ENCODE data around the gene RBCK1.

DNA sequence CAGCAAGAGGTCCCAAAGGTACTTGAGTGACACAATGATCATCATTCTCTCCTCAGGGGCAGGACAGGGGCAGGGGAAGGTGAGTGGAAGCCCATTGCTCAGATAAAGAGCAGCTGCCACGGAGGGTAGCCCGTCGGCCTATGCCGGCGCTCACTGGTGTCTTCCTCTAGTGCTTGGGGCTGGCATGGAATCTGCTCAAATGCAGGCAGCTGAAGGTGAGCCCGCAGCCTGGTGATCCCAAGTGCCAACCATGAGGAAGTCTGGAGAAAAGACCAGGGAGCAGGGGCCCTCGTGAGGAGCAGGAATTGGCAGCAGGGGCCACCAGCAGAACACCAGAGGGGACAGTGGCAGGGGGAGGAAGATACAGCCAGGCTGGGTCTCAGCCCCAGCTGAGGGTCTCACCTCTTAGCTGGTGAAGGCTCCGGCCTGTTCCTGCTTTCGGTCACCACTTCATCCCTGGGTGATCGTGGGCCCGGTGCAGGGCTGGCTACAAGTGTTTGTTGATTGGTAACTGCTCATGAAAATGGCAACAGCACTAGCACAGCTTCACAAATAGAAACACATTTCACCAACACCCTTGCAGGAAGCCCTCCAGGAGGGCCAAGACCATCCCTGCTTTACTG, 24.7 kb downstream of the RBCK1 start:
- TF ChIP-seq, protein P1, sequence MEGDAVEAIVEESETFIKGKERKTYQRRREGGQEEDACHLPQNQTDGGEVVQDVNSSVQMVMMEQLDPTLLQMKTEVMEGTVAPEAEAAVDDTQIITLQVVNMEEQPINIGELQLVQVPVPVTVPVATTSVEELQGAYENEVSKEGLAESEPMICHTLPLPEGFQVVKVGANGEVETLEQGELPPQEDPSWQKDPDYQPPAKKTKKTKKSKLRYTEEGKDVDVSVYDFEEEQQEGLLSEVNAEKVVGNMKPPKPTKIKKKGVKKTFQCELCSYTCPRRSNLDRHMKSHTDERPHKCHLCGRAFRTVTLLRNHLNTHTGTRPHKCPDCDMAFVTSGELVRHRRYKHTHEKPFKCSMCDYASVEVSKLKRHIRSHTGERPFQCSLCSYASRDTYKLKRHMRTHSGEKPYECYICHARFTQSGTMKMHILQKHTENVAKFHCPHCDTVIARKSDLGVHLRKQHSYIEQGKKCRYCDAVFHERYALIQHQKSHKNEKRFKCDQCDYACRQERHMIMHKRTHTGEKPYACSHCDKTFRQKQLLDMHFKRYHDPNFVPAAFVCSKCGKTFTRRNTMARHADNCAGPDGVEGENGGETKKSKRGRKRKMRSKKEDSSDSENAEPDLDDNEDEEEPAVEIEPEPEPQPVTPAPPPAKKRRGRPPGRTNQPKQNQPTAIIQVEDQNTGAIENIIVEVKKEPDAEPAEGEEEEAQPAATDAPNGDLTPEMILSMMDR (IDR thresholded peaks at IDR 0.05; ENCODE audit: extremely low read depth in 1 of 2, insufficient read depth in 1 of 2, low read depth in 1 of 2, low read length in 2 of 2), result no peak
- TF ChIP-seq FOS (IDR thresholded peaks at IDR 0.05; ENCODE audit: borderline replicate concordance, insufficient read depth, low read length) (no peak), GATA2 (IDR thresholded peaks at IDR 0.05; ENCODE audit: insufficient read depth, insufficient read length, low read depth, low read length) (no peak), JUN (IDR thresholded peaks at IDR 0.05; ENCODE audit: borderline replicate concordance, insufficient read depth, insufficient read length, low read depth) (no peak), POLR2A (IDR thresholded peaks at IDR 0.05; ENCODE audit: low read depth, low read length) (no peak), POLR2AphosphoS5 (IDR thresholded peaks at IDR 0.05; ENCODE audit: insufficient read depth, low read depth, low read length) (peak; percentile 44), EZH2 (IDR thresholded peaks at IDR 0.05; ENCODE audit: borderline replicate concordance, low read depth, low read length, severe bottlenecking) (no peak), MYC (IDR thresholded peaks at IDR 0.05; ENCODE audit: low read depth, low read length) (no peak)

Data from endothelial cell of umbilical vein (primary cell).